Measurements from ENCODE around the gene CIDEA. TPM values are rescaled to one million over a fixed set of nuclear protein-coding genes. Genes with fewer than 3 reads are reported as not detected.

The CIDEA gene
- total RNA-seq, 1 experiment from 2014 or later: not detected

GRCh38 chr18:12247946-12248345, 6.2 kb upstream of the CIDEA start:
- H3K9me2 ChIP-seq (replicated peaks; ENCODE audit: insufficient read depth, low read length): no peaks in the 10 kb centered on the region
- H2AFZ ChIP-seq (ENCODE audit: low read length): no peak overlapping the region
- H3K4me3 ChIP-seq (ENCODE audit: low read length): no peak overlapping the region
- no peak overlapping the region for H3K9ac ChIP-seq (ENCODE audit: low read length)
- no peaks in the 10 kb centered on the region for H3K79me2 ChIP-seq (ENCODE audit: low read length)
- H3K4me2 ChIP-seq (ENCODE audit: low read depth, low read length, poor library complexity, severe bottlenecking): no peak overlapping the region
- no peak for DNase-seq
- H3K27ac ChIP-seq (ENCODE audit: low read length): no peak overlapping the region
- H3K27me3 ChIP-seq (ENCODE audit: low read length): no peaks in the 10 kb centered on the region
- H3K4me1 ChIP-seq (ENCODE audit: low read length): no peaks in the 10 kb centered on the region
- no peaks in the 10 kb centered on the region for H3K36me3 ChIP-seq (ENCODE audit: insufficient read depth, low read length)
- no peaks in the 10 kb centered on the region for H3K9me3 ChIP-seq (ENCODE audit: low read length)
- H4K20me1 ChIP-seq (ENCODE audit: insufficient read depth, low read depth, low read length): no peaks in the 10 kb centered on the region

GRCh38 chr18:12248926-12249720, 5.0 kb upstream of the CIDEA start:
- Histone ChIP-seq H3K27me3 (ENCODE audit: low read length) (no peaks in the 10 kb centered on the region), H3K4me1 (ENCODE audit: low read length) (no peaks in the 10 kb centered on the region), H3K27ac (ENCODE audit: low read length) (no peak overlapping the region), H3K9ac (ENCODE audit: low read length) (no peak overlapping the region), H3K36me3 (ENCODE audit: insufficient read depth, low read length) (no peaks in the 10 kb centered on the region), H3K9me2 (replicated peaks; ENCODE audit: insufficient read depth, low read length) (no peaks in the 10 kb centered on the region), H4K20me1 (ENCODE audit: insufficient read depth, low read depth, low read length) (no peaks in the 10 kb centered on the region), H3K79me2 (ENCODE audit: low read length) (no peaks in the 10 kb centered on the region), H2AFZ (ENCODE audit: low read length) (no peak overlapping the region), H3K4me3 (ENCODE audit: low read length) (no peak overlapping the region), H3K4me2 (ENCODE audit: low read depth, low read length, poor library complexity, severe bottlenecking) (no peak overlapping the region), H3K9me3 (ENCODE audit: low read length) (no peaks in the 10 kb centered on the region)
- no peak for DNase-seq

GRCh38 chr18:12251311-12251710, 2.9 kb upstream of the CIDEA start:
- no peaks in the 10 kb centered on the region for H3K9me3 ChIP-seq (ENCODE audit: low read length)
- H3K79me2 ChIP-seq (ENCODE audit: low read length): no peaks in the 10 kb centered on the region
- H4K20me1 ChIP-seq (ENCODE audit: insufficient read depth, low read depth, low read length): no peaks in the 10 kb centered on the region
- no peak for DNase-seq
- H3K4me3 ChIP-seq (ENCODE audit: low read length): no peak overlapping the region
- no peaks in the 10 kb centered on the region for H3K4me1 ChIP-seq (ENCODE audit: low read length)
- H2AFZ ChIP-seq (ENCODE audit: low read length): no peak overlapping the region
- no peaks in the 10 kb centered on the region for H3K27me3 ChIP-seq (ENCODE audit: low read length)
- no peaks in the 10 kb centered on the region for H3K9me2 ChIP-seq (replicated peaks; ENCODE audit: insufficient read depth, low read length)
- H3K9ac ChIP-seq (ENCODE audit: low read length): no peak overlapping the region
- H3K36me3 ChIP-seq (ENCODE audit: insufficient read depth, low read length): no peaks in the 10 kb centered on the region
- H3K27ac ChIP-seq (ENCODE audit: low read length): no peak overlapping the region
- no peak overlapping the region for H3K4me2 ChIP-seq (ENCODE audit: low read depth, low read length, poor library complexity, severe bottlenecking)

GRCh38 chr18:12252061-12252460, 2.1 kb upstream of the CIDEA start:
- no peak for DNase-seq
- Histone ChIP-seq H3K27ac (ENCODE audit: low read length) (no peak overlapping the region), H3K9me3 (ENCODE audit: low read length) (no peaks in the 10 kb centered on the region), H3K27me3 (ENCODE audit: low read length) (no peaks in the 10 kb centered on the region), H3K4me1 (ENCODE audit: low read length) (no peaks in the 10 kb centered on the region), H2AFZ (ENCODE audit: low read length) (no peak overlapping the region), H3K9me2 (replicated peaks; ENCODE audit: insufficient read depth, low read length) (no peaks in the 10 kb centered on the region), H4K20me1 (ENCODE audit: insufficient read depth, low read depth, low read length) (no peaks in the 10 kb centered on the region), H3K36me3 (ENCODE audit: insufficient read depth, low read length) (no peaks in the 10 kb centered on the region), H3K4me2 (ENCODE audit: low read depth, low read length, poor library complexity, severe bottlenecking) (no peak overlapping the region), H3K9ac (ENCODE audit: low read length) (no peak overlapping the region), H3K79me2 (ENCODE audit: low read length) (no peaks in the 10 kb centered on the region), H3K4me3 (ENCODE audit: low read length) (no peak overlapping the region)

- no peak overlapping the region for H2AFZ ChIP-seq (ENCODE audit: low read length)
- H3K4me2 ChIP-seq (ENCODE audit: low read depth, low read length, poor library complexity, severe bottlenecking): no peak overlapping the region
- H3K36me3 ChIP-seq (ENCODE audit: insufficient read depth, low read length): no peaks in the 10 kb centered on the region
- no peak overlapping the region for H3K9ac ChIP-seq (ENCODE audit: low read length)
- H4K20me1 ChIP-seq (ENCODE audit: insufficient read depth, low read depth, low read length): no peaks in the 10 kb centered on the region
- no peaks in the 10 kb centered on the region for H3K9me2 ChIP-seq (replicated peaks; ENCODE audit: insufficient read depth, low read length)
- H3K4me1 ChIP-seq (ENCODE audit: low read length): no peaks in the 10 kb centered on the region
- DNase-seq: no peak
- H3K4me3 ChIP-seq (ENCODE audit: low read length): no peak overlapping the region
- H3K27me3 ChIP-seq (ENCODE audit: low read length): no peaks in the 10 kb centered on the region
- no peak overlapping the region for H3K27ac ChIP-seq (ENCODE audit: low read length)
- no peaks in the 10 kb centered on the region for H3K9me3 ChIP-seq (ENCODE audit: low read length)
- H3K79me2 ChIP-seq (ENCODE audit: low read length): no peaks in the 10 kb centered on the region
Observed at GRCh38 chr18:12253027-12253426, 1.1 kb upstream of the CIDEA start.

GRCh38 chr18:12253663-12254135, 462 bp upstream of the CIDEA start:
- Histone ChIP-seq H3K9me2 (replicated peaks; ENCODE audit: insufficient read depth, low read length) (no peaks in the 10 kb centered on the region), H3K4me2 (ENCODE audit: low read depth, low read length, poor library complexity, severe bottlenecking) (no peak overlapping the region), H2AFZ (ENCODE audit: low read length) (no peak overlapping the region), H3K9ac (ENCODE audit: low read length) (no peak overlapping the region), H3K27ac (ENCODE audit: low read length) (no peak overlapping the region), H3K79me2 (ENCODE audit: low read length) (no peaks in the 10 kb centered on the region), H3K4me1 (ENCODE audit: low read length) (no peaks in the 10 kb centered on the region), H3K4me3 (ENCODE audit: low read length) (no peak overlapping the region), H3K36me3 (ENCODE audit: insufficient read depth, low read length) (no peaks in the 10 kb centered on the region), H4K20me1 (ENCODE audit: insufficient read depth, low read depth, low read length) (no peaks in the 10 kb centered on the region), H3K27me3 (ENCODE audit: low read length) (no peaks in the 10 kb centered on the region), H3K9me3 (ENCODE audit: low read length) (no peaks in the 10 kb centered on the region)
- DNase-seq: no peak

GRCh38 chr18:12254820-12255511, 805 bp downstream of the CIDEA start:
- no peaks in the 10 kb centered on the region for H3K9me2 ChIP-seq (replicated peaks; ENCODE audit: insufficient read depth, low read length)
- no peak overlapping the region for H3K27ac ChIP-seq (ENCODE audit: low read length)
- no peaks in the 10 kb centered on the region for H3K9me3 ChIP-seq (ENCODE audit: low read length)
- H4K20me1 ChIP-seq (ENCODE audit: insufficient read depth, low read depth, low read length): no peaks in the 10 kb centered on the region
- H3K36me3 ChIP-seq (ENCODE audit: insufficient read depth, low read length): no peaks in the 10 kb centered on the region
- no peak overlapping the region for H2AFZ ChIP-seq (ENCODE audit: low read length)
- no peaks in the 10 kb centered on the region for H3K79me2 ChIP-seq (ENCODE audit: low read length)
- no peaks in the 10 kb centered on the region for H3K27me3 ChIP-seq (ENCODE audit: low read length)
- no peak overlapping the region for H3K4me3 ChIP-seq (ENCODE audit: low read length)
- H3K4me1 ChIP-seq (ENCODE audit: low read length): no peaks in the 10 kb centered on the region
- no peak overlapping the region for H3K9ac ChIP-seq (ENCODE audit: low read length)
- no peak overlapping the region for H3K4me2 ChIP-seq (ENCODE audit: low read depth, low read length, poor library complexity, severe bottlenecking)
- DNase-seq: no peak

GRCh38 chr18:12255626-12256026, 1.5 kb downstream of the CIDEA start:
- no peaks in the 10 kb centered on the region for H3K79me2 ChIP-seq (ENCODE audit: low read length)
- H3K27me3 ChIP-seq (ENCODE audit: low read length): no peaks in the 10 kb centered on the region

More at GRCh38 chr18:12255626-12256026, 1.5 kb downstream of the CIDEA start:
- no peaks in the 10 kb centered on the region for H4K20me1 ChIP-seq (ENCODE audit: insufficient read depth, low read depth, low read length)
- no peak overlapping the region for H3K27ac ChIP-seq (ENCODE audit: low read length)
- H2AFZ ChIP-seq (ENCODE audit: low read length): no peak overlapping the region
- DNase-seq: no peak
- no peaks in the 10 kb centered on the region for H3K9me3 ChIP-seq (ENCODE audit: low read length)
- H3K4me3 ChIP-seq (ENCODE audit: low read length): no peak overlapping the region
- H3K9ac ChIP-seq (ENCODE audit: low read length): no peak overlapping the region
- no peaks in the 10 kb centered on the region for H3K4me1 ChIP-seq (ENCODE audit: low read length)
- no peaks in the 10 kb centered on the region for H3K36me3 ChIP-seq (ENCODE audit: insufficient read depth, low read length)
- no peak overlapping the region for H3K4me2 ChIP-seq (ENCODE audit: low read depth, low read length, poor library complexity, severe bottlenecking)
- H3K9me2 ChIP-seq (replicated peaks; ENCODE audit: insufficient read depth, low read length): no peaks in the 10 kb centered on the region
